ENCODE results near the gene TSC22D1.
"Not testable (repeated sequence)": the region's sequence is repeated elsewhere in the genome, so short reads cannot be mapped to it uniquely, and the experiment has no call there.

The TSC22D1 gene

DNA sequence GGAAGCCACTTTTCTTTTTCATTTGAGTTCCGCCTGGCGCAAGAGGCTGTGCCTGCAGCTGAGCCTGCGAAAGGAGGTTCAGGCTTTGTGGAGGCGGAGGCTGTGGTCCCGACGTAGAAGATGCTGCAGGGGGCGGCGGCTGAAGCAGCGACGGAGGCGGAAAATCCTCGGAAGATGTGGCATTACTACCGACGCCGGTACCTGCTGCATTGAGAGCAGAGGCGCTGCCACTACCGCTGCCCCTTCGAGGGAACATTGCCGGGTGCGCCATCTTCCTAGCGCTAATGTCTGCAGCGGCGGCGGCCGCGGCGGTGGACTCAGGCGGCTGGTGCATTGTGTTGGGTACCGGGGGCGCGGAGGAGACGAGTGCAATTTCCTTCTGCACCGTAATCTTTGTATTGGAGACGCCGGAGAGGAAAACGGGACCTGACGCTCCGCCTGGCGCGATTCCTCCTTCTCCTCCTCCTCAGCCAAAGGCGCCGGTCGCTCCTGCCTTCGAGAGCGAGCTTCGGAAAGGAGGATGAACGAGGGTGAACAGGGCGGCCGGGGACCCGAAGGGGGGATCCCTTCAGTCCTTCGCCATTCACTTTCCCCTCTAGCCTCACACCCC lies at the start of gene TSC22D1:
Gene TSC22D1 (minus strand): TSS at position 590 of the 610 bp plus-strand sequence. CDS start 256 bp downstream, at position 334.
- peak; percentile 75 to 76 for DNase-seq

DNA sequence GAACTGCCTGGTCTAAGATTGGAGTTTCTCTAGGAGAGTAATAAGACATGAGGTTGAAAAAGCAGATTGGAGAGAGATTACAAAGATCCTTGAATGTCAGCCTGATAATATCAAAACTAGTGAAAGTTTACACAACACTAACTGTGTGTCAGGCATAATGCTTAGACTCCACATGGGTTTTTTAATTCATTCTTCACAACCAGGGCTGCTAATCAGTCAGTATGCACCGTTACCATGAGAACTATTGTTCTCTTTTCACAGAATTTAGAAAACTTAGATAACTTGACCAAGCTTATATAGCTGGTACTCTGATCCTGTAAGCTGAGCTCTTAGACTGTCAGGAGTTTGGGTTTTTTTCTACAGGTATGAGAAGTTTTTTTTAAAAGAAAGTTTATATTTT lies 46.6 kb upstream of the TSC22D1 start:
- no peak for DNase-seq

DNA sequence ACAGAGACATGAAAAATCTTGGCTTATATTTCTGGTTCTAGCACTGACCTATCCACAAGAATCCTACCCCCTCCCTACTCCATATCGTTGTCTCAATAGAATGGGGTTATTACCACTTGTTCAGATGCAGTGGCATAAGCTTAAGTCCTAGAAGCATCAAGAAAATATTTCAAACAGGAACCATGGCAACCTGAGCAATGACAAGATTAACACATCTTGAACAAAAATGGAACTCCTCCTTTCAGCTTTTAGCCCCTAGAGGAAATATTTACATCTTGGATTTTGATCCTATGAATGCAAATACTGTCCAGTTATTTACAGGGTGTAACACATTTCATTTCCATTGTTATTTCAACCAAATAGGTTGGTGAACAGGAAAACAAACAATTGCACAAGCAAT lies 46.1 kb upstream of the TSC22D1 start:
- no peak for DNase-seq

- DNase-seq: no peak
Observed at GRCh38 chr13:44620057-44620456, 43.9 kb upstream of the TSC22D1 start.

DNA sequence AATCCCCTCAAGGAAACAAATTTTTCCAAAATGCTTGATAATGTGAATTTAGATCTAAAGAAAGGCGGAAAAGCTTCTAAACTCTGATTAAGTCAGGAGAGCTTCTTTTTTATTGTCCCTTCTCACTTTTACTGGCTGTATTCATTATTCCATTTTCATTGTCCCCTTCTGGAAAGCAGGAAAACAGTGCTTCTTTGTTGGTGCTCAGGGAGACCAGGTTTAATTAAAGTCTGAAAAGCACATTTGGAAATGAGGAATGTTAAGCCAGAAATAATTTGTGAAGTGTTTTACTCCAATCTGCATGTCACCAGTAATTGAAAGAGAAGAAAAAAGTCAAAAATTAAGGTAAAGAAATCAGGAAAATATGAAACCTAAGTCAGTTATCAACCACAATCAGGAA lies 43.5 kb upstream of the TSC22D1 start:
- DNase-seq: no peak

DNA sequence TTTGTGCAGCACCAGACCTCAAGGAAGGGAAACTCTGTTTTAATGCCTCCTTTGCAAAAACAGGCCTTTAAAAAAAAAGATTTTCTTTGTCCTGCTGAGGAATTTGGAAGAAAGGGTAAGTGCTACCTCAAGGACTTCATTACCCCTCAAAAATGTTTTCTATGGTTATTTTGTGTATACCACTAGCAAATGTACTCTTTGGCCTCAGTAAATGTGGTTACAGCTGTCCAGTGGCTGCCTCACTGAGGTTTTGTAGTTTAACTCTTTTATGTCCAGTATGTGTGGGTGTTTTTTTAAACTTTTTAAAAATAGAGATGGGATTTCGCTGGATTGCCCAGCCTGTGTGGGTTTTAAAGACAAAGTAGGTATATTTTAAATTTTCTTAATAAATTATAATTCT lies 42.2 kb upstream of the TSC22D1 start:
- no peak for DNase-seq

GRCh38 chr13:44617648-44618047 lies 41.5 kb upstream of the TSC22D1 start:
- DNase-seq: no peak

- no peak for DNase-seq
Observed at GRCh38 chr13:44609137-44609536, 33.0 kb upstream of the TSC22D1 start.

- no peak for DNase-seq
Observed at GRCh38 chr13:44605721-44606120, 29.6 kb upstream of the TSC22D1 start.

DNA sequence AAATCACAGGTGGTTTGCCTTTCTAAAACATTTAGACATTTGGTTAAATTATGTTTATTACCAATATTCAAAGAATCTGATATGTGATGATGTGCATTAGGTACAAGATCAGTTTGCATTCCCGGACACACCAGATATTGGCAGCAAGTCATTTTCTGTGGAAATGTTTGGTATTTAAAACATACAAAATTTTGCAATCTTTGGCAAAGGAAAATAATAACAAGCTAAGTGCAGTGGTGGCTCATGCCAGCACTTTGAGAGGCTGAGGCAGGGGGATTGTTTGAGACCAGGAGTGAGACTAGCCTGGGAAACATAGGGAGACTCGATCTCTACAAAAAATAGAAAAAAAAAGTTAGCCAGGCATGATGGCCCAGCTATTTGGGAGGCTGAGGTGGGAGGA lies 29.1 kb upstream of the TSC22D1 start:
- DNase-seq: no peak

DNA sequence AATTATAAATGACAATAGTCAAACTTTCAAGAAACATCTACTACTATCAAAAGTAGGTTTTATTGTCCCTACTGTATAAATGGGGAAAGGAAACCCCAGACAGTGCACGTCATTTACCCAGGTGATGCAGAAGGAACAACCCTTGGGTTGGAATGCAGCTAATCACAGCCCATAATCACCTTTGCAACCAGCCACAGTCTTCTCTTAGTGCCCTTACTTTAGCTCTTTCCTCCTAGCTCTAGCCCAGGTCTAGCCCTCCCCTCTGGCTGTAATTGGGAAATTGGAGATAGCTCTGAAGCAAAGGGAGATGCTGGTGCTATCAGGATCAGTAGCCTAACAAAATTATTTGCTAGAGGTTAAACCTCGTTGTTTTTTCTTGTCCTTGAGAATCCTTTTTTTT lies 25.5 kb upstream of the TSC22D1 start:
- DNase-seq: no peak

DNA sequence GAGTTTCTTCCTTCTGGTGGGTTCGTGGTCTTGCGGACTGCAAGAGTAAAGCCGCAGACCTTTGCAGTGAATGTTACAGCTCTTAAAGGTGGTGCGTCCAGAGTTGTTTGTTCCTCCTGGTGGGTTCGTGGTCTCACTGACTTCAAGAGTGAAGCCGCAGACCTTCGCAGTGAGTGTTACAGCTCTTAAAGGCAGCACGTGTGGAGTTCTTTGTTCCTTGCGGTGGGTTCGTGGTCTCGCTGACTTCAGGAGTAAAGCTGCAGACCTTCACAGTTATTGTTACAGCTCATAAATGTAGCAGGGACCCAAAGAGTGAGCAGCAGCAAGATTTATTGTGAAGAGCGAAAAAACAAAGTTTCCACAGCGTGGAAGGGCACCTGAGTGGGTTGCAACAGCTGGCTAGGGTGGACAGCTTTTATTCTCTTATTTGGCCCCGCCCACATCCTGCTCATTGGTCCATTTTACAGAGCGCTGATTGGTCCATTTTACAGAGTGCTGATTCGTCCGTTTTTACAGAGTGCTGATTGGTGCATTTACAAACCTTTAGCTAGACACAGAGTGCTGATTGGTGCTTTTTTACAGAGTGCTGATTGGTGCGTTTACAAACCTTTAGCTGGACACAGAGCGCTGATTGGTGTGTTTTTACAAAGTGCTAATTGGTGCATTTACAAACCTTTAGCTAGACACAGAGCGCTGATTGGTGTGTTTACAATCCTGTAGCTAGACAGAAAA lies 17.9 kb upstream of the TSC22D1 start:
- DNase-seq: not testable (repeated sequence)

DNA sequence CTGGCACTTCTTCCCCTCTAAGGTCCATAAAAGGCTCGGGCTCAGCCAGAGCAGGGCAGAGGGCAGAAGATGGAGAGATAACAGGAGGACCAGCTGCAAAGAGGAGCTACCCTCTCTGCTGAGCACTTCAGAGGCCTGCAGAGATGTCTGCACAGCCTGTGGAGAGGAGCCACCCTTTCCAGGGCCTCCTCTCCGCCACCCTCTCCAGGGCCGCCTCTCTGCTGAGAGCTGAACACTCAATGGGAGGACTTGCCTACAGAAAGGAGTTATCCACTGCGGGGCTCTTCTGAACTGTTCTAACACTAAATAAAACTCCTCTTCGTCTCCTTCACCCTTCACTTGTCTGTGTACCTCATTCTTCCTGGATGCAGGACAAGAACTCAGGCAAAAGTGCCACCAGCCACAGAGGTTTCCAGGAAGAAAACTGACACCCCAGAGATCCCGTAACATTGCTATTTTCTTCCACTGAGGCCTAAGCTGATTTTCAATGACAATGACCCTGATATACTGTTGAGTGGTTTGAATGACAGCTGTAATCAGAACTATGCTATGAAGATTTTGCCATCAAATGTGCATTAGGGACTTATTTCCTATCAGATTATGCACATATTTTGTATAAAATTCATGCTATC lies 16.2 kb upstream of the TSC22D1 start:
- no peak for DNase-seq

DNA sequence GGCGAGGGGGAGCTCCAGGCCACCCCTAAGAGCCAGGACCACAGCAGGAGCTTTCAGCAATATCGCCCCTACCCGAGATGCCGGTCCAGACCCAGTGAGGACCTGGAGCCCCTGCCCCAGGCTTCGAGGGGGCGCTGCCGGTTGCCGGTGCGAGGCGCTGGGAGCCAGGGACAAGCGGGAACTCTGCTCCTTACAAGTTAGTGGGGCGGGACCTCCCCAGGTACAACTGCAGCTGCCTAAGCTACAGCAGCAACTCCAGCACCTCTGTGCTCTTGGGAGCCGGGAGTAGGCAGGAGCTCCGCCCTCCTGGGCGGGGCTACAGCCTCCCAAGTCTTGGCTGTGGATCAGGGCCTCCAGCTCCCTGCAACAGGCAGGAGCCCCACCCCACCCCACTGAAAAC lies 15.2 kb upstream of the TSC22D1 start:
- no peak for DNase-seq

DNA sequence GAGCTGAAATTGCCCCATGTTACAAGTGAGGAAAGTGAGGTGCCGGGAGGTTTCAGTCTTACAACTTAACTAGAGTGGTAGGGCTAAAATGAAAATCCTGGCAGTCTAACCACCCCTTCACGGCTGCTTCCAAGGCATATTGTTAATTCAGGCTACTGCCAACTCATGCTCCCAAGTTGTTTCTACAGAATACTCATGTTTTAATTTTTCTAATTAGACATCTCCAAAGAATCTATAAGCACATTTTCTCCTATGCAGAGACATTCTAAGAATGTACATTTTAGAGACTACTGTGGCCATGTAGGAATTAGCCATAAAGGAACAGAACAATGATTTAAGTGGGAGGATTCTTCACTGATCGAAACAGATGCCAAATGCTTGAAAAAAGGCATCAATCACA lies 7.0 kb upstream of the TSC22D1 start:
- DNase-seq: no peak

DNA sequence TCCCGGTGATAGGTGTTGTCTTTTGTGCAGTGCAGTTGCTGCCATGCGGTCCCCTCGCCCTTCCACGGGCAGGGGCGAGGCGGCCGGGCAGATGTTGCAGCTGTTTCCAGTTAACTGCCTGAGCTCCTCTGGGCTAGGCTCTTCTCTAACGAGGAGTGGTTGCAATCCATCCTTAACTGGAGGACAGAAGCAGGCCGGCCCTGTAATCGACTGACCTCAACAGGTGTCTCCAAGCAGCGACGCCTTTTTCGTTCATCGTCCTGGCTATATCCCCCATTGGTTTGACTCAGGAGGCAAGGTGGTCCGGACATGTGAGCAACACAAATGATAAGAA lies 1.9 kb upstream of the TSC22D1 start:
- DNase-seq: no peak

DNA sequence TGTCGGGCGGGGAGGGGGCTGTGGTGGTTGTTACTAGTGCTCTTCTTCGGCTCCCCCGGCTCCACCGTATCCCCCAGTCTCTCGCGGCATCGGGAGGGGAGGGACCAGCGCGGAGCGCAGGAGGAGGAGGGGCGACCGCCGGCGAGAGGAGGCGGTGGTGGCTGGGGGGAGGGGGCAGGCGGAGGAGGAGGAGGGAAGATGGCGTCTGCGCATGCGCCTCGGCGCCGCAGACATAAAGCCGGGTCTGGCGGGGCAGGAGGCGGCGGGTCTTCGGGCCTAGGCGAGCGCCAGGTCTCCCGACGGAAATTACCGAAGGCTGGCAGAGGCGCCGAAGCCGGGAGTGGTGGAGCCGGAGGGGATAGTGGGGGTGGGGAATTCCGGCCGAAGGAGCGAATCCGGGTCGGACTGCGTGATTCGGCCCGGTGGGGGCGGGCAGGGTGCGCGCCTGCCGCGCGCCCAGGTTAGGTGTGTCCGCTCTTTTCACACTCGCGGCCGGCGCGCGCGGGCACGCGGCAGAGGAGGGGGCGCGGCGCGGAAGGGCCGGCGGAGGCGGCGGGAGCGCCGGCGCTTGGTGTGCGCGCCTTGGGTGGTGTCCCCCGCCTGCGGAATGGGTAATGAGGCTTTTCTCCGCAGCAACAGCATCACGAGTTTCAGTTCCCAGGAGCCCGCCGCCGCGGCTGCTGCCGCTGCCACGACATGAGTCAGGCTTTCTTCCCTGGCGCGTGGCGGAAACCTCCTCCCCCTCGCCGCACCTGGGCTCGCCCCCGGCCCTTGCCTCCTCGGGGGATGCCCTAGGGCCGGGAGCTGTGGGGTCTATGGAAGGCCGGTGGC lies 1.3 kb upstream of the TSC22D1 start:
- DNase-seq: peak; percentile 94 to 98

GRCh38 chr13:44576351-44577235 lies 463 bp upstream of the TSC22D1 start:
- DNase-seq: peak; percentile 30 to 32

- no peak for DNase-seq
Observed at GRCh38 chr13:44575035-44575434, 1.1 kb downstream of the TSC22D1 start.

GRCh38 chr13:44574466-44574855 lies 1.7 kb downstream of the TSC22D1 start:
- no peak for DNase-seq

- DNase-seq: no peak
Observed at GRCh38 chr13:44573790-44574465, 2.2 kb downstream of the TSC22D1 start.

GRCh38 chr13:44573071-44573470 lies 3.1 kb downstream of the TSC22D1 start:
- DNase-seq: no peak
